Activated naive CD4-positive, alpha-beta T cell (primary cell): ENCODE measurements around the gene ZNF771.

Experiments
- DNase-seq, 4 experiments: peaks; one replicate each; lab custom pipeline; 2025; lab: John Stamatoyannopoulos, UW

Gene ZNF771

GRCh38 chr16:30464078-30464477 lies 56.7 kb downstream of the ZNF771 start:
- DNase-seq = no peak
